CD14-positive monocyte (primary cell): ENCODE results near the gene PCDHA1. TPM values are rescaled to one million over a fixed set of nuclear protein-coding genes. Genes with fewer than 3 reads are reported as not detected.

ENCODE experiments used
- DNase-seq, 3 donors: peaks; one replicate each; pipeline ENCODE4 v3.0.0-alpha.2; 2011 to 2022
- H2AFZ ChIP-seq: 2 replicates; pipeline ENCODE4 v1.6.0; 2012; ENCODE audit warnings: mild to moderate bottlenecking, low read depth, low read length, inconsistent platforms; ENCODE audit not compliant: insufficient read depth, poor library complexity, severe bottlenecking
- H3K27ac ChIP-seq, 2 donors: 1 replicate in 1 of 2; 2 replicates in 1 of 2; pipeline ENCODE4 v1.5.1; 2012 to 2013; ENCODE audit warnings: low read length in 2 of 2, control low read depth in 1 of 2, inconsistent platforms in 1 of 2, low read depth in 1 of 2, mild to moderate bottlenecking in 1 of 2
- H3K27me3 ChIP-seq, 2 donors: one replicate each; pipeline versions ENCODE4 v1.6.0 to v1.6.1; 2011 to 2013; ENCODE audit warnings: low read length in 2 of 2; ENCODE audit not compliant: control insufficient read depth in 2 of 2, insufficient read depth in 2 of 2
- H3K36me3 ChIP-seq, 2 donors: replicated peaks in 1 of 2; 1 replicate in 1 of 2; 2 replicates in 1 of 2; pipeline versions ENCODE4 v1.5.1 to v1.6.1; 2012 to 2013; ENCODE audit warnings: low read length in 2 of 2, control low read depth in 1 of 2, inconsistent platforms in 1 of 2, mild to moderate bottlenecking in 1 of 2; ENCODE audit not compliant: insufficient read depth in 2 of 2, control insufficient read depth in 1 of 2
- H3K4me1 ChIP-seq, 2 donors: 1 replicate in 1 of 2; 2 replicates in 1 of 2; pipeline versions ENCODE4 v1.5.1 to v1.6.1; 2012 to 2013; ENCODE audit warnings: low read length in 2 of 2, control low read depth in 1 of 2, inconsistent platforms in 1 of 2, mild to moderate bottlenecking in 1 of 2, moderate library complexity in 1 of 2; ENCODE audit not compliant: insufficient read depth in 2 of 2, control insufficient read depth in 1 of 2
- H3K4me2 ChIP-seq: replicated peaks from 2 replicates; pipeline ENCODE3; 2012; ENCODE audit warnings: low read length, moderate library complexity, mild to moderate bottlenecking; ENCODE audit not compliant: poor library complexity, severe bottlenecking; ENCODE audit errors: extremely low read depth
- H3K4me3 ChIP-seq, 3 experiments: fragments of 200-600 bp in 1 of 3; sonication (generic) in 1 of 3; replicated peaks in 1 of 3; 1 replicate in 2 of 3; 2 replicates in 1 of 3; pipeline ENCODE4 v1.5.1; 2011 to 2013; ENCODE audit warnings: low read length in 3 of 3, mild to moderate bottlenecking in 3 of 3, control low read depth in 2 of 3, low read depth in 2 of 3, inconsistent platforms in 1 of 3, moderate library complexity in 1 of 3
- H3K79me2 ChIP-seq: 2 replicates; pipeline ENCODE4 v1.6.0; 2012; ENCODE audit warnings: mild to moderate bottlenecking, control low read depth, inconsistent platforms, low read length, moderate library complexity; ENCODE audit not compliant: insufficient read depth
- H3K9ac ChIP-seq: 2 replicates; pipeline ENCODE4 v1.6.0; 2017; ENCODE audit warnings: low read length, mild to moderate bottlenecking; ENCODE audit not compliant: insufficient read depth, poor library complexity, severe bottlenecking
- H3K9me3 ChIP-seq, 2 donors: replicated peaks in 1 of 2; 1 replicate in 1 of 2; 2 replicates in 1 of 2; pipeline versions ENCODE4 v1.5.1 to v1.6.1; 2012 to 2013; ENCODE audit warnings: low read length in 2 of 2, control low read depth in 1 of 2; ENCODE audit not compliant: control insufficient read depth in 1 of 2, insufficient read depth in 1 of 2
- H4K20me1 ChIP-seq: 2 replicates; pipeline ENCODE4 v1.6.0; 2012; ENCODE audit warnings: mild to moderate bottlenecking, low read length, control low read depth, moderate library complexity; ENCODE audit not compliant: insufficient read depth
- H3K27ac Mint-ChIP-seq, 7 donors: one replicate each; pipeline ENCODE4 v1.8.0; 2020; ENCODE audit warnings: mild to moderate bottlenecking in 7 of 7, mixed read lengths in 7 of 7, moderate library complexity in 6 of 7, inconsistent platforms in 2 of 7
- H3K27me3 Mint-ChIP-seq, 3 donors: one replicate each; pipeline ENCODE4 v1.8.0; 2021 to 2022; ENCODE audit warnings: low read depth in 3 of 3, mild to moderate bottlenecking in 3 of 3, mixed read lengths in 3 of 3, moderate library complexity in 3 of 3, inconsistent platforms in 1 of 3
- H3K36me3 Mint-ChIP-seq, 2 donors: one replicate each; pipeline ENCODE4 v1.8.0; 2020; ENCODE audit warnings: mixed read lengths in 2 of 2, inconsistent platforms in 1 of 2, mild to moderate bottlenecking in 1 of 2
- H3K4me1 Mint-ChIP-seq: one replicate; pipeline ENCODE4 v1.8.0; 2020; ENCODE audit warnings: mild to moderate bottlenecking, mixed read lengths
- H3K4me3 Mint-ChIP-seq, 2 donors: one replicate each; pipeline ENCODE4 v1.8.0; 2020; ENCODE audit warnings: mild to moderate bottlenecking in 2 of 2, mixed read lengths in 2 of 2, moderate library complexity in 1 of 2
- H3K9me3 Mint-ChIP-seq, 7 donors: one replicate each; pipeline ENCODE4 v1.8.0; 2020 to 2022; ENCODE audit warnings: mixed read lengths in 7 of 7, mild to moderate bottlenecking in 6 of 7, moderate library complexity in 6 of 7, inconsistent platforms in 2 of 7
- CTCF ChIP-seq: fragments of 200-600 bp; IDR thresholded peaks from one replicate; pipeline ENCODE4 v1.8.0; 2022; ENCODE audit warnings: antibody characterized with exemption, mild to moderate bottlenecking
- WGBS: methylation state at CpG from one replicate; pipeline ENCODE4 v1.1.5; 2013; ENCODE audit warnings: missing lambda C conversion rate; ENCODE audit not compliant: insufficient coverage; 5-methylcytosine and 5-hydroxymethylcytosine counted together
- intact Hi-C, 2 donors: fragments of 100-400 bp; cut with micrococcal nuclease; formaldehyde crosslinking; loops; one replicate each; pipeline versions ENCODE4 v1.15.0 to v1.15.1; 2023
- polyA plus RNA-seq, 3 donors: library from polyadenylated mRNA; depleted of rRNA in 1 of 3; unstranded in 2 of 3; stranded (reverse) in 1 of 3; fragments of 300-500 nt in 2 of 3; fragments of >200 nt in 1 of 3; fragmentation: Illumina TruSeq in 2 of 3; gene quantifications; 1 replicate in 2 of 3; 2 replicates in 1 of 3; pipeline ENCODE4 v1.2.3, GENCODE V29; 2012 to 2021

PCDHA1 gene
- polyA plus RNA-seq, 3 donors: not detected

- Mint-ChIP-seq H3K4me1 (no peaks in the 10 kb centered on the region), H3K36me3 (no peaks in the 10 kb centered on the region), H3K4me3 (no peak overlapping the region), H3K9me3 (peaks cover 0 to 12% (median 3%) of the 10 kb centered on the region in 7 donors), H3K27me3 (peaks cover 0 to 2% (median 2%) of the 10 kb centered on the region in 3 donors), H3K27ac (no peak overlapping the region)
- 83% methylated on average over 1 of the region's 2 CpGs for WGBS
- TF ChIP-seq CTCF: no peak
- Histone ChIP-seq H3K79me2 (no peaks in the 10 kb centered on the region), H2AFZ (no peak overlapping the region), H3K4me2 (no peak overlapping the region), H3K4me1 (no peaks in the 10 kb centered on the region), H4K20me1 (no peaks in the 10 kb centered on the region), H3K9me3 (peaks cover 0 to 3% of the 10 kb centered on the region in 2 donors), H3K9ac (no peak overlapping the region), H3K27me3 (no peaks in the 10 kb centered on the region), H3K4me3 (no peak overlapping the region), H3K27ac (no peak overlapping the region), H3K36me3 (no peaks in the 10 kb centered on the region)
- DNase-seq: no peak
- intact Hi-C loops: no loop called here
Observed at GRCh38 chr5:140978260-140978659, 192.3 kb downstream of the PCDHA1 start.

- Histone ChIP-seq H3K27me3 (no peaks in the 10 kb centered on the region), H3K79me2 (no peaks in the 10 kb centered on the region), H3K27ac (no peak overlapping the region), H3K9me3 (peaks cover 2 to 3% of the 10 kb centered on the region in 2 donors), H3K4me2 (no peak overlapping the region), H3K9ac (no peak overlapping the region), H3K4me1 (no peaks in the 10 kb centered on the region), H2AFZ (no peak overlapping the region), H3K4me3 (no peak overlapping the region), H4K20me1 (no peaks in the 10 kb centered on the region), H3K36me3 (no peaks in the 10 kb centered on the region)
- peaks cover 0 to 2% (median 2%) of the 10 kb centered on the region in 3 donors for H3K27me3 Mint-ChIP-seq
- DNase-seq: no peak
- H3K27ac Mint-ChIP-seq: no peak overlapping the region
- H3K4me3 Mint-ChIP-seq: no peak overlapping the region
- no peaks in the 10 kb centered on the region for H3K36me3 Mint-ChIP-seq
- WGBS: 100% methylated on average over 1 of the region's 1 CpG
- no peak for TF ChIP-seq CTCF
- H3K4me1 Mint-ChIP-seq: no peaks in the 10 kb centered on the region
- peaks cover 0 to 12% (median 3%) of the 10 kb centered on the region in 7 donors for H3K9me3 Mint-ChIP-seq
- intact Hi-C loops: no loop called here
Observed at GRCh38 chr5:140978983-140979382, 193.0 kb downstream of the PCDHA1 start.
